GM12891 (cell line): ENCODE results near the gene SRXN1.

Experiments
- PAX5 ChIP-seq: IDR thresholded peaks from 2 replicates; pipeline ENCODE4 v1.6.1; 2011; ENCODE audit warnings: low read length, moderate library complexity, mild to moderate bottlenecking; ENCODE audit not compliant: insufficient read depth, severe bottlenecking
- POLR2A ChIP-seq: IDR thresholded peaks from 2 replicates; pipeline ENCODE4 v1.6.1; 2011; ENCODE audit warnings: low read depth, low read length, control low read depth
- POLR2AphosphoS5 ChIP-seq: IDR thresholded peaks from 2 replicates; pipeline ENCODE4 v1.6.1; 2011; ENCODE audit warnings: low read depth, low read length, control low read depth
- POU2F2 ChIP-seq: IDR thresholded peaks from 2 replicates; pipeline ENCODE4 v1.6.1; 2011; ENCODE audit warnings: low read depth, mild to moderate bottlenecking, control low read depth, low read length, moderate library complexity
- SPI1 ChIP-seq: IDR thresholded peaks from 2 replicates; pipeline ENCODE4 v1.6.1; 2011; ENCODE audit warnings: low read depth, low read length, control low read depth
- TAF1 ChIP-seq: IDR thresholded peaks from 2 replicates; pipeline ENCODE4 v1.6.1; 2011; ENCODE audit warnings: low read depth, low read length, control low read depth

DNA sequence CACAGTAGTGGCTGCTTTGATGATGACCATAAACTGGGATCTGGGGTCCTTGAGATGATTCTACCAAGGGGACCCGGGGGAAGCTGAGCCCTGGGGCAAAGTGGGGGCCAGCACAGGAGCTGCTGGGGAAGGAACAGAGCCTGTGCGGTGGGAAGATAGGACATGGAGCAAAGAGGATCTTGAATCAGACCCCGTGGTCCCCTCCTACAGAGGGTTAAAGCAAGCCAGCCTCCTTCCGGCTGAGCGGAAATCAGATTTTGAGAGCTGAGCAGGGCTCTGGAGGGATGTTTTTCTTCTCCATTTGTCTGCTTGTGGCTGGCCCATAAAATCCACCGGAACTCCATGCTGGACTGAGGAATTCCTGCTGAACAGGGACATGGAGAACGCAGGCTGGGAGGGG lies 32.8 kb downstream of the SRXN1 start:
- TF ChIP-seq POLR2A (no peak), TAF1 (no peak), POLR2AphosphoS5 (no peak), SPI1 (no peak), PAX5 (no peak), POU2F2 (no peak)
